Stomach (tissue), 9 donors: ENCODE data around the gene HLTF. TPM values are rescaled to one million over a fixed set of nuclear protein-coding genes. Genes with fewer than 3 reads are reported as not detected.

ENCODE experiments used
- DNase-seq, 2 donors: peaks; one replicate each; pipeline versions ENCODE4 v3.0.0 to v3.0.0-alpha.2; 2013 to 2019
- H3K27ac ChIP-seq, 5 donors: fragments of 200-600 bp in 4 of 5; sonication (generic) in 4 of 5; one replicate each; pipeline ENCODE4 v1.5.1; 2013 to 2019; ENCODE audit warnings: mild to moderate bottlenecking in 1 of 5, moderate library complexity in 1 of 5
- H3K27me3 ChIP-seq, 3 donors: fragments of 200-600 bp; sonication (generic); one replicate each; pipeline ENCODE4 v1.5.1; 2017 to 2019; ENCODE audit warnings: mixed run types in 1 of 3
- H3K36me3 ChIP-seq, 4 donors: fragments of 200-600 bp; sonication (generic); 1 replicate in 3 of 4; 2 replicates in 1 of 4; pipeline ENCODE4 v1.5.1; 2016 to 2019
- H3K4me1 ChIP-seq, 4 donors: fragments of 200-600 bp; sonication (generic); one replicate each; pipeline ENCODE4 v1.5.1; 2016 to 2019
- H3K4me3 ChIP-seq, 4 donors: fragments of 200-600 bp; sonication (generic) in 3 of 4; one replicate each; pipeline ENCODE4 v1.5.1; 2016 to 2019; ENCODE audit warnings: mild to moderate bottlenecking in 1 of 4
- H3K9me3 ChIP-seq, 4 donors: fragments of 200-600 bp; sonication (generic); one replicate each; pipeline ENCODE4 v1.5.1; 2016 to 2019
- CTCF ChIP-seq, 7 experiments: fragments of 450-650 bp in 4 of 7; fragments of 200-600 bp in 3 of 7; sonication (generic) in 3 of 7; IDR thresholded peaks; one replicate each; pipeline ENCODE4 v1.5.1; 2016 to 2019; ENCODE audit warnings: antibody characterized with exemption in 7 of 7, control low read depth in 2 of 7, mild to moderate bottlenecking in 1 of 7
- EP300 ChIP-seq: sonication (generic); formaldehyde crosslinking; IDR thresholded peaks from one replicate; pipeline ENCODE4 v1.6.1; 2017; ENCODE audit warnings: antibody characterized with exemption
- POLR2A ChIP-seq, 4 donors: fragments of 450-650 bp; IDR thresholded peaks; one replicate each; pipeline ENCODE4 v1.6.1; 2016; ENCODE audit warnings: antibody characterized with exemption in 4 of 4, control low read depth in 2 of 4, mild to moderate bottlenecking in 1 of 4, moderate library complexity in 1 of 4
- POLR2AphosphoS5 ChIP-seq, 3 donors: sonication (generic); formaldehyde crosslinking; IDR thresholded peaks; one replicate each; pipeline ENCODE4 v1.6.1; 2016; ENCODE audit warnings: antibody characterized with exemption in 3 of 3
- WGBS, 5 donors: extraction: QIAGEN DNeasy Blood & Tissue Kit in 3 of 5; methylation state at CpG; one replicate each; pipeline versions ENCODE4 v1.1.5 to v1.1.7; 2013 to 2018; 5-methylcytosine and 5-hydroxymethylcytosine counted together
- intact Hi-C: fragments of 100-400 bp; cut with DNase I; formaldehyde crosslinking; loops from one replicate; pipeline ENCODE4 v1.15.1; 2023; ENCODE audit warnings: low total_unique reads
- polyA plus RNA-seq, 3 donors: library from polyadenylated mRNA; stranded (reverse); fragments of 200-250 nt; gene quantifications; one replicate each; pipeline ENCODE4 v1.2.3, GENCODE V29; 2013
- total RNA-seq, 5 donors: library from RNA; depleted of rRNA; stranded (reverse); fragments of >200 nt; gene quantifications; one replicate each; pipeline versions ENCODE4 v1.1.0 to v1.2.3, GENCODE V29; 2014 to 2016
- donor health status: healthy with polysubstance abuse.
- donor health status: Bipolar disorder and iron deficiency.
- donor health status: healthy.

HLTF gene
- total and polyA plus RNA-seq, 8 donors = 3.4 to 61.6 (median 11.7) TPM

DNA sequence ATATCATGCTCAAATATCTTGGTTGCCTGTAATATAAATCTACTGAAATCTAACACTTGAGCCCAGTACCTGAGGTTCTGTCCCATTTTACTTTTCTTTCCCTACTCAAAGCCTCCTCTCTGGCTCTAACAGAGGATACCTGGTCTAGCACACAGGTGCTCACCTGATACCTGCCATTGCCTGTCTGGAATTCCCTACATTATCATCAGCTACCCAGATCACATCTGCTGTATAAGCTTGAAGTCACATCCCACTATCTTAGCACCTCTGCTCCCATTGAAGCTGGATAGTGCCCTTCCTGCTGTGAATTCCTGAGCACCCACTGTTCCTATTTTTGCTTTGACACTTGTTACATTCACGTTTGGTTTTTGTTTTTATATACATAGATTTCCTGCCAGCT, 64.5 kb downstream of the HLTF start:
- Histone ChIP-seq H3K27me3 (no peaks in the 10 kb centered on the region), H3K4me1 (peaks cover 6 to 35% (median 18%) of the 10 kb centered on the region in 4 donors), H3K36me3 (peaks cover 14 to 85% (median 73%) of the 10 kb centered on the region in 4 donors), H3K27ac (no peak overlapping the region), H3K4me3 (no peak overlapping the region), H3K9me3 (peaks cover 0 to 7% (median 3%) of the 10 kb centered on the region in 4 donors)
- intact Hi-C loops = no loop called here
- no peak for DNase-seq
- no peak for TF ChIP-seq POLR2AphosphoS5 (IDR thresholded peaks at IDR 0.05)
- no peak for TF ChIP-seq CTCF (IDR thresholded peaks at IDR 0.05)
- no peak for TF ChIP-seq EP300
- TF ChIP-seq POLR2A (IDR thresholded peaks at IDR 0.05) = no peak
- 23 to 54% (median 48%) methylated on average over 1 of the region's 1 CpG for WGBS, 5 donors

- Histone ChIP-seq H3K4me3 (no peak overlapping the region), H3K4me1 (peaks cover 6 to 42% (median 22%) of the 10 kb centered on the region in 4 donors), H3K27ac (no peak overlapping the region), H3K27me3 (no peaks in the 10 kb centered on the region), H3K9me3 (peaks cover 0 to 7% (median 3%) of the 10 kb centered on the region in 4 donors), H3K36me3 (peaks cover 14 to 81% (median 66%) of the 10 kb centered on the region in 4 donors)
- intact Hi-C loops = no loop called here
- TF ChIP-seq POLR2A (IDR thresholded peaks at IDR 0.05) (no peak), CTCF (IDR thresholded peaks at IDR 0.05) (no peak), EP300 (no peak), POLR2AphosphoS5 (IDR thresholded peaks at IDR 0.05) (no peak)
- DNase-seq = no peak
- 52 to 86% (median 67%) methylated on average over 4 of the region's 4 CpGs for WGBS, 5 donors
These were observed 65.5 kb downstream of the HLTF start for GRCh38 chr3:149020839-149021252.

GRCh38 chr3:149020196-149020838, 66.0 kb downstream of the HLTF start:
- DNase-seq = no peak
- Histone ChIP-seq H3K9me3 (peaks cover 0 to 6% (median 3%) of the 10 kb centered on the region in 4 donors), H3K27me3 (no peaks in the 10 kb centered on the region), H3K27ac (peak overlapping the region in 2 of 5 donors; percentile 5 to 52), H3K4me3 (no peak overlapping the region), H3K4me1 (peaks cover 6 to 42% (median 22%) of the 10 kb centered on the region in 4 donors), H3K36me3 (peaks cover 13 to 81% (median 66%) of the 10 kb centered on the region in 4 donors)
- WGBS, 5 donors = 62 to 67% (median 66%) methylated on average over 3 of the region's 3 CpGs
- TF ChIP-seq CTCF (IDR thresholded peaks at IDR 0.05) = no peak
- TF ChIP-seq EP300 = no peak
- TF ChIP-seq POLR2AphosphoS5 (IDR thresholded peaks at IDR 0.05) = no peak
- no peak for TF ChIP-seq POLR2A (IDR thresholded peaks at IDR 0.05)
- intact Hi-C loops = no loop called here

DNA sequence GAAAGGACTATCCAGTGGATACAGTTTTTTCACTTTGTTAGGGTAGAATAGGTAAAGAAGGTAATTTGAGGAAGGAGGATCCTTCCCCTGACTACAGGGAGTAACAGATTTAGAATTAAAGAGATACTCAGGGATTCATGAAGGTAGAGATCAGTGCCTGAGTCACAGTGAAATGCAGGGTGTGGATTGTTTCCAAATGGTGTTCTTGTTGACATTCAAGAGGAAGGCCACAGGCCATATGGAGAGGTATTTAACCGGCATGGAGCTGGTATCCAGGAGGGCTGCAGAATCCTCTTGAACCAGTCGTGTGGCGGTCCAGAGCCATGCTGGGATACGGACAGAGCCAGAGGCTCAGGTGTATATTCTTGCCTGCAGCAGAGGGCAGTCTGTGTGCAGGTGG, 66.8 kb downstream of the HLTF start:
- intact Hi-C loops = no loop called here
- TF ChIP-seq EP300 (no peak), CTCF (IDR thresholded peaks at IDR 0.05) (no peak), POLR2AphosphoS5 (IDR thresholded peaks at IDR 0.05) (no peak), POLR2A (IDR thresholded peaks at IDR 0.05) (no peak)
- Histone ChIP-seq H3K27ac (peak overlapping the region in 3 of 5 donors; percentile 5 to 52 (median 13)), H3K9me3 (no peaks in the 10 kb centered on the region), H3K27me3 (no peaks in the 10 kb centered on the region), H3K36me3 (peaks cover 6 to 76% (median 61%) of the 10 kb centered on the region in 4 donors), H3K4me1 (peaks cover 6 to 42% (median 22%) of the 10 kb centered on the region in 4 donors), H3K4me3 (no peak overlapping the region)
- DNase-seq = no peak
- 82 to 95% (median 87%) methylated on average over 4 of the region's 4 CpGs for WGBS, 5 donors
